NB4 (cell line): ENCODE data around the gene MAML2.

ENCODE experiments used
- MYC ChIP-seq: IDR thresholded peaks from 2 replicates; pipeline ENCODE4 v1.6.1; 2011; ENCODE audit warnings: low read depth, low read length
- POLR2A ChIP-seq: IDR thresholded peaks from 2 replicates; pipeline ENCODE4 v1.6.1; 2011; ENCODE audit warnings: mild to moderate bottlenecking; ENCODE audit not compliant: insufficient read length; ENCODE audit errors: extremely low read depth
- TF ChIP-seq, protein P1 (sequence below): IDR thresholded peaks from one replicate; pipeline ENCODE4 v1.5.1; 2012; ENCODE audit warnings: low read depth, low read length
- TF ChIP-seq, protein P2 (sequence below): IDR thresholded peaks from 2 replicates; pipeline ENCODE4 v1.6.1; 2011; ENCODE audit warnings: low read depth, low read length

DNA sequence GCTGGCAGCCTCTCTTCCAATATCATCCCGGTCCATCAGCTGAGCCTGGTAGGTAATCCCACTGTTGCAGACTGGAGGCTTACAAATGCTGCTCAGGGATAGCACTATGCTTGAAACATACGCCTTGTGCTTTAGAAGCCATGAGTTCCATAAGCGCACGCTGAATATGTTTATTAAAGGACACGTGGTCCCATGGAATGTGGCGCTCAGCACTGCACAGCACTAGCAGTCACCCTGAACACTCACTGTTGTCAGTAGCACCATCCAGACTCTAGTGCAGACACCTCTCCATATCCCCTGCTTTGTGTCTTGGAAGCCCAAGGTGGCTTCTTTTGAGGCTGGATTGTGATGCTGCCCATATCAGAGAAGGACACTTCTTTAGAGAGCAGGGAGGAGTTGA is 120.9 kb downstream of the MAML2 start:
- TF ChIP-seq, protein P1, sequence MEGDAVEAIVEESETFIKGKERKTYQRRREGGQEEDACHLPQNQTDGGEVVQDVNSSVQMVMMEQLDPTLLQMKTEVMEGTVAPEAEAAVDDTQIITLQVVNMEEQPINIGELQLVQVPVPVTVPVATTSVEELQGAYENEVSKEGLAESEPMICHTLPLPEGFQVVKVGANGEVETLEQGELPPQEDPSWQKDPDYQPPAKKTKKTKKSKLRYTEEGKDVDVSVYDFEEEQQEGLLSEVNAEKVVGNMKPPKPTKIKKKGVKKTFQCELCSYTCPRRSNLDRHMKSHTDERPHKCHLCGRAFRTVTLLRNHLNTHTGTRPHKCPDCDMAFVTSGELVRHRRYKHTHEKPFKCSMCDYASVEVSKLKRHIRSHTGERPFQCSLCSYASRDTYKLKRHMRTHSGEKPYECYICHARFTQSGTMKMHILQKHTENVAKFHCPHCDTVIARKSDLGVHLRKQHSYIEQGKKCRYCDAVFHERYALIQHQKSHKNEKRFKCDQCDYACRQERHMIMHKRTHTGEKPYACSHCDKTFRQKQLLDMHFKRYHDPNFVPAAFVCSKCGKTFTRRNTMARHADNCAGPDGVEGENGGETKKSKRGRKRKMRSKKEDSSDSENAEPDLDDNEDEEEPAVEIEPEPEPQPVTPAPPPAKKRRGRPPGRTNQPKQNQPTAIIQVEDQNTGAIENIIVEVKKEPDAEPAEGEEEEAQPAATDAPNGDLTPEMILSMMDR, result no peak
- TF ChIP-seq POLR2A, result no peak
- no peak for TF ChIP-seq MYC
- TF ChIP-seq, protein P2, sequence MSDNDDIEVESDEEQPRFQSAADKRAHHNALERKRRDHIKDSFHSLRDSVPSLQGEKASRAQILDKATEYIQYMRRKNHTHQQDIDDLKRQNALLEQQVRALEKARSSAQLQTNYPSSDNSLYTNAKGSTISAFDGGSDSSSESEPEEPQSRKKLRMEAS, result no peak
